HEK293T (cell line): Measurements from ENCODE around the gene BOC.

Experiments used
- CTCF ChIA-PET: fragments of 350-600 bp; formaldehyde crosslinking; extraction: SDS; loops from one replicate; lab custom pipeline; 2021; ENCODE audit warnings: antibody characterized with exemption, inconsistent platforms; lab: Yijun Ruan, JAX
- POLR2A ChIA-PET: fragments of 350-600 bp; formaldehyde crosslinking; extraction: SDS; loops from one replicate; lab custom pipeline; 2020; ENCODE audit warnings: antibody characterized with exemption, inconsistent platforms; lab: Yijun Ruan, JAX
- DNase-seq: peaks from one replicate; pipeline ENCODE4 v3.0.0; 2012; ENCODE audit warnings: mixed read lengths; ENCODE audit errors: extremely low spot score
- ARNT ChIP-seq: fragments of 450-650 bp; IDR thresholded peaks from 2 replicates; pipeline ENCODE4 v1.6.1; 2017; ENCODE audit warnings: mild to moderate bottlenecking
- BHLHE40 ChIP-seq: fragments of 450-650 bp; IDR thresholded peaks from 2 replicates; pipeline ENCODE4 v1.6.1; 2016; ENCODE audit warnings: mild to moderate bottlenecking, moderate library complexity, borderline replicate concordance
- CTBP1 ChIP-seq: fragments of 450-650 bp; IDR thresholded peaks from 2 replicates; pipeline ENCODE4 v1.6.1; 2016; ENCODE audit warnings: borderline replicate concordance
- ELF4 ChIP-seq: fragments of 450-650 bp; IDR thresholded peaks from 2 replicates; pipeline ENCODE4 v1.6.1; 2017; ENCODE audit warnings: antibody characterized with exemption
- FOXA1 ChIP-seq: fragments of 450-650 bp; IDR thresholded peaks from 2 replicates; pipeline ENCODE4 v1.6.1; 2016; ENCODE audit warnings: mild to moderate bottlenecking
- FOXK2 ChIP-seq: fragments of 450-650 bp; IDR thresholded peaks from 2 replicates; pipeline ENCODE4 v1.6.1; 2016; ENCODE audit warnings: mild to moderate bottlenecking
- FOXM1 ChIP-seq: fragments of 450-650 bp; IDR thresholded peaks from 2 replicates; pipeline ENCODE4 v1.6.1; 2017; ENCODE audit warnings: mild to moderate bottlenecking, borderline replicate concordance
- HDGF ChIP-seq: fragments of 450-650 bp; IDR thresholded peaks from 2 replicates; pipeline ENCODE4 v1.6.1; 2017; ENCODE audit warnings: antibody characterized with exemption, borderline replicate concordance
- L3MBTL2 ChIP-seq: fragments of 450-650 bp; conservative IDR thresholded peaks from 2 replicates; pipeline ENCODE4 v1.6.1; 2016; ENCODE audit warnings: mild to moderate bottlenecking
- LEF1 ChIP-seq: fragments of 450-650 bp; IDR thresholded peaks from 2 replicates; pipeline ENCODE4 v1.6.1; 2017; ENCODE audit warnings: mild to moderate bottlenecking, borderline replicate concordance
- NFRKB ChIP-seq: fragments of 450-650 bp; IDR thresholded peaks from 2 replicates; pipeline ENCODE4 v1.6.1; 2016; ENCODE audit warnings: mild to moderate bottlenecking, moderate library complexity
- SP1 ChIP-seq: fragments of 450-650 bp; IDR thresholded peaks from 2 replicates; pipeline ENCODE4 v1.6.1; 2017
- SUZ12 ChIP-seq: fragments of 450-650 bp; IDR thresholded peaks from 2 replicates; pipeline ENCODE4 v1.6.1; 2016; ENCODE audit warnings: mild to moderate bottlenecking
- TARDBP ChIP-seq: fragments of 450-650 bp; IDR thresholded peaks from 2 replicates; pipeline ENCODE4 v1.6.1; 2016
- ZNF384 ChIP-seq: fragments of 450-650 bp; IDR thresholded peaks from 2 replicates; pipeline ENCODE4 v1.6.1; 2016
- TF ChIP-seq, protein P1 (sequence below): fragments of 450-650 bp; IDR thresholded peaks from 2 replicates; pipeline ENCODE4 v1.6.1; 2016

BOC gene

DNA sequence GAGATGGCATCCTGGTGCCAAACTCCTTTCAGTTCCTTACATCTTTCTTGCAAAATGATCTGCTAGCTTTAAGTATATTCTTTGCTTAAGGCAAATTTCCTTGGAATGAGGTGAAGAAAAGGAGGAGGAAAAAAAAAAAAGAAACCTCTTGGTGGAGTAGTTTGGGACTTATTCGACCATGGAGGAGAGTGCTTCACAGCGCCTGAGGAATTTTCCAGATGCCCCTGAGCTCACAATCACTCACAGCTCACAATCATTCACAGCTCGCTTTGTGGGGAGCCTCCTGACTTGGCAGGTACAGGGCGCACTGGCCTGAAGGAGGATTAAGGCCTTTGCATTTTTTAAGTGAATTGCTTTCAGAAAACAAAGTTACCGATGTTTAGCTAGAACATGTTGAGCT is 53.9 kb downstream of the BOC start:
- ChIA-PET POLR2A (interaction anchor here (1.5 kb wide), 2 partner anchors 9 kb away, joined by 3 to 4 read pairs; no protein-coding TSS in a partner anchor), CTCF (interaction anchor here (0.5 to 1.5 kb wide), 3 partner anchors 10 to 588 kb away, joined by 3 to 4 read pairs (median 3); no protein-coding TSS in a partner anchor)
- DNase-seq: no peak
- no peak for TF ChIP-seq TARDBP
- no peak for TF ChIP-seq L3MBTL2
- no peak for TF ChIP-seq HDGF
- TF ChIP-seq NFRKB: no peak
- TF ChIP-seq FOXM1: no peak
- no peak for TF ChIP-seq LEF1
- TF ChIP-seq SUZ12: no peak
- TF ChIP-seq CTBP1: no peak
- no peak for TF ChIP-seq SP1
- TF ChIP-seq, protein P1, sequence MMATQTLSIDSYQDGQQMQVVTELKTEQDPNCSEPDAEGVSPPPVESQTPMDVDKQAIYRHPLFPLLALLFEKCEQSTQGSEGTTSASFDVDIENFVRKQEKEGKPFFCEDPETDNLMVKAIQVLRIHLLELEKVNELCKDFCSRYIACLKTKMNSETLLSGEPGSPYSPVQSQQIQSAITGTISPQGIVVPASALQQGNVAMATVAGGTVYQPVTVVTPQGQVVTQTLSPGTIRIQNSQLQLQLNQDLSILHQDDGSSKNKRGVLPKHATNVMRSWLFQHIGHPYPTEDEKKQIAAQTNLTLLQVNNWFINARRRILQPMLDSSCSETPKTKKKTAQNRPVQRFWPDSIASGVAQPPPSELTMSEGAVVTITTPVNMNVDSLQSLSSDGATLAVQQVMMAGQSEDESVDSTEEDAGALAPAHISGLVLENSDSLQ: no peak
- no peak for TF ChIP-seq ZNF384
- no peak for TF ChIP-seq FOXA1
- TF ChIP-seq ELF4: no peak
- no peak for TF ChIP-seq BHLHE40
- no peak for TF ChIP-seq ARNT
- no peak for TF ChIP-seq FOXK2

DNA sequence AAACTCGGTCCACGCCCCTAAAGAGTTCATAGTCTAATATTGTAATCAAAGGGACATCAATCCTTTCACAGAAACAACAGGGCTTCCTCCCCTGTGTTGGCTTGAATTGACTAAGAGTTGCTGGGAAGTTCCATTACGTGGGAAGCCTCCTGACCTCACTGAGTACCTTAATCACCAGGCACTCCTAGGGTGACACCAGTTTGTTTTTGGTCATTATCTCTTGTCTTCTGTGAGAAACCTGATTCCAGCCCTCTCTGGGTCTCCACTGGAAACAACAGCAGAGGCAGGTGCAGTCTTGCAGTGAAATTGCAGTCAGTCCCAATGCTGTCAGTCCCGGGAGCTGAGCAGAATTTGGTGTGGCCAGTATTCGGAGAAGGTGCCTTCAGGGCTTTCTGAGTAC is 55.4 kb downstream of the BOC start:
- DNase-seq: no peak
- TF ChIP-seq FOXA1: no peak
- TF ChIP-seq HDGF: no peak
- ChIA-PET CTCF (no interaction called here), POLR2A (no interaction called here)

DNA sequence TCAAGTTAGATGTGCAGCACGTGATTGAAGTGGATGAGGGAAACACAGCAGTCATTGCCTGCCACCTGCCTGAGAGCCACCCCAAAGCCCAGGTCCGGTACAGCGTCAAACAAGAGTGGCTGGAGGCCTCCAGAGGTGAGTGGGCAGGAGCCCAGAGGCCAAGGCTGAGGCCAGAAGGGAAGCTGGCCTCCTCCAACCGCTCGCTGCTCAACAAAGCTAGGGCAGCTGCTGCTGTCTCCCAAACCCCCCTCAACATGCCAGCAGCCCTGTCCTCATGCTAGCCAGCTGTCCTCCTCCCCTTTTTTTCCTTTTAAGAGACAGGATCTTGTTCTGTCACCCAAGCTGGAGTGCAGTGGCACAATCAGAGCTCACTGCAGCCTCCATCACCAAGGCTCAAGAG is 57.0 kb downstream of the BOC start:
- DNase-seq: no peak
- ChIA-PET POLR2A (no interaction called here), CTCF (interaction anchor here (0.6 to 0.9 kb wide), 3 partner anchors 12 to 171 kb away, joined by 3 to 6 read pairs (median 3); no protein-coding TSS in a partner anchor)
- TF ChIP-seq NFRKB (no peak), HDGF (no peak), FOXA1 (no peak), LEF1 (no peak), CTBP1 (no peak), ARNT (no peak), FOXM1 (no peak), SP1 (no peak), ELF4 (no peak), ZNF384 (no peak), BHLHE40 (no peak), SUZ12 (no peak), FOXK2 (no peak)

DNA sequence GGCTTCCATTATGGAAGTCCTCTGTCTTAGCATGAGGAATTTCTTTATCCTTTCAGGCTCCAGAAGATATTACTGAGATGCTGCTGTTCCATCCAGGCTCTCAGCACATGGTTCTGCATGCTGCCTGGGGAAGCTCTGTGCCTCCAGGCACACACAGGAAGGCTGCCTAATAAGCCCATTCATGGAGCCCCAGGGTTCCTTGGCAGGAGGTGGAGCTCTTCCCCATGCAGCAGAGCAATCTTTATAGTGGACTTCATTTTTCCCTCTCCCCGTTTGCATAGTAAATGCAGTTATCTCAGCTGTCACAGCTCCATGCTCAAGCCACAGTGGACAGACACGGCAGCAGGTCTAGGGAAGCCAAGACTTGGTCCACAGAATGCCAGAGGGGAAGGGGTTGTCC is 57.6 kb downstream of the BOC start:
- ChIA-PET POLR2A (interaction anchor here (1.2 kb wide), 1 partner anchor 29 kb away, joined by 3 read pairs; no protein-coding TSS in a partner anchor), CTCF (interaction anchor here (0.8 to 0.9 kb wide), 2 partner anchors 13 to 19 kb away, joined by 3 read pairs; no protein-coding TSS in a partner anchor)
- TF ChIP-seq ZNF384: no peak
- TF ChIP-seq NFRKB: no peak
- no peak for TF ChIP-seq CTBP1
- TF ChIP-seq FOXA1: no peak
- TF ChIP-seq HDGF: no peak
- no peak for TF ChIP-seq ELF4
- no peak for TF ChIP-seq LEF1
- TF ChIP-seq L3MBTL2: no peak
- TF ChIP-seq, protein P1: no peak
- no peak for TF ChIP-seq TARDBP
- no peak for DNase-seq

DNA sequence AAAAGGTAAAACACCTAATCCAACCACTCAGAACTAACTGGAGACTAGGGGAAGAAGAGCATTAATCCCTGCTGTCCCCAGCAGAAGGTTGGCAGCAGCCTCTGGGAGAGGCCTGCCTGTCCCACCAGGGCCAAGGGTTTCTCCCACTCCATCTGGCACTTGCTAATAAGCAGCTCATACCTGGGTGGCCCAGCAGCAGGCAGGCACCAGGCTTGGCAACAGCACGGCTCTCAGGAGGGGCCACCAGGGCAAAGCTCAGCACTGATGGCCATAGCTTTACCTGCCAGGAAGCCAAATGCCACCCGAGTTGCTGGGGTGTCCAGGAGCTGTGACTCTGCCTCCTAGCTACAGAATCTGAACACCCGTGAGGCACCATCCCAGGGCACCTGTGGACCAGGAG is 58.3 kb downstream of the BOC start:
- CTCF ChIA-PET: no interaction called here
- DNase-seq: no peak
- TF ChIP-seq FOXM1 (no peak), SUZ12 (no peak), NFRKB (no peak), L3MBTL2 (no peak), SP1 (no peak), ZNF384 (no peak)
- TF ChIP-seq, protein P1: no peak
- POLR2A ChIA-PET: interaction anchor here (1.2 kb wide), 1 partner anchor 30 kb away, joined by 3 read pairs; no protein-coding TSS in a partner anchor

DNA sequence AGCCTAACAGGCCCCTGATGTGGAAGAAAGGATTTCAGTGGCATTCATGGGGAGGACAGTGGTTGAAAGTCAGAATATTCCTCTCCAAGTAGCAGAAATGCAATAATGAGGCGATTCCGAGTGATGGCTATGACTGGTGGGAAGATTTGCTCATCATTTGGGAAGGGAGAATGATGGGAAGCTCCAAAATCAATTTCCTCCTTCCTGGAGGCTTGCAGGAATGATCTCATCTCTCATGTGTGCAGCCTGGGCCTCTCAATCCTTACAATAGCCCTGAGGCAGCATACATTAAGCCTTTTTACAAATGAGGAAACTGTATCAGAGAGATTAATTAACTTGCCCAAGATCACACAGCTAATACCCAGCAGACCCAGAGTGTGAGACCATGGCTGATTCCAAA is 58.7 kb downstream of the BOC start:
- DNase-seq: no peak
- POLR2A ChIA-PET: interaction anchor here (1.2 kb wide), 1 partner anchor 30 kb away, joined by 3 read pairs; no protein-coding TSS in a partner anchor
- CTCF ChIA-PET: no interaction called here
- no peak for TF ChIP-seq NFRKB
- no peak for TF ChIP-seq SUZ12
- no peak for TF ChIP-seq L3MBTL2
- no peak for TF ChIP-seq HDGF
- no peak for TF ChIP-seq SP1
- TF ChIP-seq ELF4: no peak
- TF ChIP-seq LEF1: no peak
- no peak for TF ChIP-seq BHLHE40
- no peak for TF ChIP-seq FOXM1
- no peak for TF ChIP-seq FOXK2
- no peak for TF ChIP-seq FOXA1
